ENCODE results near the gene SYNGR2.

DNA sequence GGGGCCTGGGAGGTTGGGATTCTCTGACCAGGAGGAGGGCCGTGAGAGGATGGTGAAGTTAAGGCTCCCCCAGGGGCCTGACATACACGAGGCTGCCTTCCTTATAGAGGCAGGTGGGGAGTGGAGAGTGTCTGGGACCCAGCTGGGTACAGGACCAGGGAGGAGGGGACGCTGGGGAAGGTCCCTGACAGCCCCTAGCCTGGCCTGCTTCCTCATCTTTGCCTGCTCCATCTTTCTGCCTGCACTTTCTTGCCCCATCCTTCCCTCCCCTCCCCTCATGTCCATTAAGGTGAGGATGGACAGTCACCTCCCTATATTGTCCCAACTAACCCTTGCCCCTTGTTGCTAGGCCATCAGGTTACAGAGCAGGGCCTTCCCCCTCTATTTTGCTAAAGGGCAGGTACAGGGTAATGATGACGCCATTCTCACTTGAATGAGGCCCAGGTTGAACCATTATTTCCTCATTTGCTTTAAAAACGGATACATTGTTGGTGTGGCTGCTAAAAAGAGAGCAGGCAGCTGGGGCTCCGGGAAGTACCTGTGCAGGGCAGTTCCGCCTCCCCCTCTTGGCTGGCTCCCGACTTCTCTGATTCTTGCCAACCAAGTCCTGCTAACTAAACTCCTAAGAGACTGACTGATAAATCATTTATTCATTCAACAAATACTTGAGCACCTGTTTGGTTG, 20.9 kb upstream of the SYNGR2 start:
- TF ChIP-seq POLR2AphosphoS5 (IDR thresholded peaks at IDR 0.05) (no peak), POLR2A (IDR thresholded peaks at IDR 0.05) (no peak), EP300 (IDR thresholded peaks at IDR 0.05) (no peak)
- TF ChIP-seq, protein P1, sequence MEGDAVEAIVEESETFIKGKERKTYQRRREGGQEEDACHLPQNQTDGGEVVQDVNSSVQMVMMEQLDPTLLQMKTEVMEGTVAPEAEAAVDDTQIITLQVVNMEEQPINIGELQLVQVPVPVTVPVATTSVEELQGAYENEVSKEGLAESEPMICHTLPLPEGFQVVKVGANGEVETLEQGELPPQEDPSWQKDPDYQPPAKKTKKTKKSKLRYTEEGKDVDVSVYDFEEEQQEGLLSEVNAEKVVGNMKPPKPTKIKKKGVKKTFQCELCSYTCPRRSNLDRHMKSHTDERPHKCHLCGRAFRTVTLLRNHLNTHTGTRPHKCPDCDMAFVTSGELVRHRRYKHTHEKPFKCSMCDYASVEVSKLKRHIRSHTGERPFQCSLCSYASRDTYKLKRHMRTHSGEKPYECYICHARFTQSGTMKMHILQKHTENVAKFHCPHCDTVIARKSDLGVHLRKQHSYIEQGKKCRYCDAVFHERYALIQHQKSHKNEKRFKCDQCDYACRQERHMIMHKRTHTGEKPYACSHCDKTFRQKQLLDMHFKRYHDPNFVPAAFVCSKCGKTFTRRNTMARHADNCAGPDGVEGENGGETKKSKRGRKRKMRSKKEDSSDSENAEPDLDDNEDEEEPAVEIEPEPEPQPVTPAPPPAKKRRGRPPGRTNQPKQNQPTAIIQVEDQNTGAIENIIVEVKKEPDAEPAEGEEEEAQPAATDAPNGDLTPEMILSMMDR (IDR thresholded peaks at IDR 0.05): no peak

Data from stomach (tissue), 4 donors.